SK-N-MC (cell line): ENCODE data around the gene CNTFR.

Experiments
- EZH2 ChIP-seq: fragments of 200-600 bp; sonication (generic); IDR thresholded peaks from one replicate; pipeline ENCODE4 v1.6.1; 2017; ENCODE audit warnings: antibody characterized with exemption
- POLR2AphosphoS5 ChIP-seq: IDR thresholded peaks from 2 replicates; pipeline ENCODE4 v1.6.1; 2012; ENCODE audit warnings: mild to moderate bottlenecking, low read depth, low read length, borderline replicate concordance

- TF ChIP-seq POLR2AphosphoS5 (no peak), EZH2 (no peak)
These were observed 29.7 kb downstream of the CNTFR start for GRCh38 chr9:34559624-34560455.
